ENCODE measurements around the gene ETV7. TPM values are rescaled to one million over a fixed set of nuclear protein-coding genes. Genes with fewer than 3 reads are reported as not detected.
"Not testable (repeated sequence)": the region's sequence is repeated elsewhere in the genome, so short reads cannot be mapped to it uniquely, and the experiment has no call there.

The ETV7 gene
- total and polyA plus RNA-seq, 5 experiments from 2014 or later: 0.60 to 0.70 TPM; not detected in 3

GRCh38 chr6:36343109-36343680 is 44.3 kb downstream of the ETV7 start:
- POLR2A ChIA-PET: no interaction called here
- DNase-seq (no peak), ATAC-seq (no peak)
- H3K36me3 Mint-ChIP-seq: no peaks in the 10 kb centered on the region
- no peaks in the 10 kb centered on the region for H3K9me3 Mint-ChIP-seq
- peaks cover 3 to 6% (median 4%) of the 10 kb centered on the region in 4 donors for H3K4me1 Mint-ChIP-seq
- H3K27me3 Mint-ChIP-seq: peaks cover 6 to 18% (median 11%) of the 10 kb centered on the region in 5 donors
- no peak overlapping the region for H3K4me3 Mint-ChIP-seq
- H3K27ac Mint-ChIP-seq: peak overlapping the region in 1 of 10 donors; percentile 17

- Mint-ChIP-seq H3K4me3 (peak overlapping the region in 9 of 10 donors; percentile 31 to 83 (median 68)), H3K27me3 (peaks cover 6 to 19% (median 11%) of the 10 kb centered on the region in 5 donors), H3K4me1 (peaks cover 7 to 13% (median 12%) of the 10 kb centered on the region in 4 donors), H3K27ac (peak overlapping the region in 1 of 10 donors; percentile 76), H3K36me3 (no peaks in the 10 kb centered on the region), H3K9me3 (no peaks in the 10 kb centered on the region)
- ATAC-seq (peak; percentile 80 to 91), DNase-seq (peak; percentile 41 to 82 (median 67))
- POLR2A ChIA-PET: interaction anchor here (1.2 to 1.5 kb wide), 2 partner anchors 202 to 314 kb away, joined by 3 to 4 read pairs; partner anchors contain the start of gene MAPK14
These were observed 46.6 kb downstream of the ETV7 start for GRCh38 chr6:36340618-36341454.

GRCh38 chr6:36340306-36340617 is 47.2 kb downstream of the ETV7 start:
- Mint-ChIP-seq H3K27me3 (peaks cover 7 to 24% (median 12%) of the 10 kb centered on the region in 5 donors), H3K9me3 (no peaks in the 10 kb centered on the region), H3K4me3 (peak overlapping the region in 3 of 10 donors; percentile 41 to 71 (median 68)), H3K4me1 (peaks cover 7 to 13% (median 12%) of the 10 kb centered on the region in 4 donors), H3K27ac (no peak overlapping the region), H3K36me3 (no peaks in the 10 kb centered on the region)
- ATAC-seq: no peak
- POLR2A ChIA-PET: interaction anchor here (1.2 kb wide), 1 partner anchor 203 kb away, joined by 3 read pairs; no protein-coding TSS in a partner anchor
- DNase-seq: no peak

GRCh38 chr6:36339146-36339545 is 48.3 kb downstream of the ETV7 start:
- H3K27me3 Mint-ChIP-seq: peaks cover 17 to 35% (median 22%) of the 10 kb centered on the region in 5 donors
- H3K36me3 Mint-ChIP-seq: no peaks in the 10 kb centered on the region
- H3K27ac Mint-ChIP-seq: no peak overlapping the region
- POLR2A ChIA-PET: no interaction called here
- ATAC-seq: no peak
- H3K9me3 Mint-ChIP-seq: no peaks in the 10 kb centered on the region
- peaks cover 9 to 13% (median 12%) of the 10 kb centered on the region in 4 donors for H3K4me1 Mint-ChIP-seq
- DNase-seq: no peak
- H3K4me3 Mint-ChIP-seq: no peak overlapping the region

GRCh38 chr6:36338223-36338622 is 49.2 kb downstream of the ETV7 start:
- H3K4me3 Mint-ChIP-seq, POLR2A ChIA-PET, H3K36me3 Mint-ChIP-seq, ATAC-seq, H3K9me3 Mint-ChIP-seq, DNase-seq: not testable (repeated sequence)
- Mint-ChIP-seq H3K27ac (peak overlapping the region in 1 of 10 donors; percentile 63), H3K27me3 (peaks cover 18 to 38% (median 25%) of the 10 kb centered on the region in 5 donors), H3K4me1 (peaks cover 9 to 13% (median 12%) of the 10 kb centered on the region in 4 donors)

GRCh38 chr6:36337814-36338213 is 49.7 kb downstream of the ETV7 start:
- Mint-ChIP-seq H3K9me3 (no peaks in the 10 kb centered on the region), H3K4me1 (peaks cover 9 to 13% (median 12%) of the 10 kb centered on the region in 4 donors), H3K4me3 (no peak overlapping the region), H3K27me3 (peaks cover 19 to 42% (median 28%) of the 10 kb centered on the region in 5 donors), H3K27ac (no peak overlapping the region), H3K36me3 (no peaks in the 10 kb centered on the region)
- ATAC-seq (no peak), DNase-seq (no peak)
- POLR2A ChIA-PET: no interaction called here

GRCh38 chr6:36336779-36337241 is 50.7 kb downstream of the ETV7 start, which contains the start of gene BNIP5:
BNIP5 (minus strand) TSS chr6:36336888; CDS start chr6:36330690, 6,198 bp downstream.
- Mint-ChIP-seq H3K4me1 (peaks cover 9 to 19% (median 12%) of the 10 kb centered on the region in 4 donors), H3K27ac (peak within 1 kb of the TSS in 2 of 10 donors; percentile 56 to 67), H3K9me3 (no peaks in the 10 kb centered on the region), H3K27me3 (peaks cover 17 to 46% (median 32%) of the 10 kb centered on the region in 5 donors), H3K4me3 (peak within 1 kb of the TSS in 1 of 10 donors; percentile 28), H3K36me3 (no peaks in the 10 kb centered on the region)
- DNase-seq (peak in 1 of 10 donors; percentile 13), ATAC-seq (peak; percentile 36 to 72)
- POLR2A ChIA-PET: no interaction called here

GRCh38 chr6:36336208-36336710 is 51.2 kb downstream of the ETV7 start:
- no peak for ATAC-seq
- POLR2A ChIA-PET: no interaction called here
- peaks cover 17 to 46% (median 32%) of the 10 kb centered on the region in 5 donors for H3K27me3 Mint-ChIP-seq
- H3K36me3 Mint-ChIP-seq: no peaks in the 10 kb centered on the region
- DNase-seq: no peak
- H3K4me1 Mint-ChIP-seq: peaks cover 9 to 19% (median 12%) of the 10 kb centered on the region in 4 donors
- H3K4me3 Mint-ChIP-seq: no peak overlapping the region
- no peaks in the 10 kb centered on the region for H3K9me3 Mint-ChIP-seq
- H3K27ac Mint-ChIP-seq: no peak overlapping the region

- no peak for ATAC-seq
- Mint-ChIP-seq H3K36me3 (no peaks in the 10 kb centered on the region), H3K4me1 (peaks cover 6 to 14% (median 8%) of the 10 kb centered on the region in 4 donors), H3K27ac (no peak overlapping the region), H3K4me3 (no peak overlapping the region), H3K27me3 (peaks cover 14 to 42% (median 28%) of the 10 kb centered on the region in 5 donors), H3K9me3 (no peaks in the 10 kb centered on the region)
- POLR2A ChIA-PET: no interaction called here
- no peak for DNase-seq
These were observed 51.8 kb downstream of the ETV7 start for GRCh38 chr6:36335465-36336207.

GRCh38 chr6:36334832-36335459 is 52.5 kb downstream of the ETV7 start:
- H3K27ac Mint-ChIP-seq: peak overlapping the region in 1 of 10 donors; percentile 32
- ATAC-seq (no peak), DNase-seq (no peak)
- H3K36me3 Mint-ChIP-seq: no peaks in the 10 kb centered on the region
- peaks cover 14 to 36% (median 25%) of the 10 kb centered on the region in 5 donors for H3K27me3 Mint-ChIP-seq
- no peak overlapping the region for H3K4me3 Mint-ChIP-seq
- H3K9me3 Mint-ChIP-seq: no peaks in the 10 kb centered on the region
- POLR2A ChIA-PET: no interaction called here
- peaks cover 6 to 13% (median 8%) of the 10 kb centered on the region in 4 donors for H3K4me1 Mint-ChIP-seq

GRCh38 chr6:36333931-36334725 is 53.3 kb downstream of the ETV7 start:
- Mint-ChIP-seq H3K27ac (peak overlapping the region in 1 of 10 donors; percentile 32), H3K36me3 (no peaks in the 10 kb centered on the region), H3K4me1 (peaks cover 6 to 13% (median 8%) of the 10 kb centered on the region in 4 donors), H3K9me3 (no peaks in the 10 kb centered on the region), H3K27me3 (peaks cover 12 to 34% (median 19%) of the 10 kb centered on the region in 5 donors), H3K4me3 (no peak overlapping the region)
- POLR2A ChIA-PET: interaction anchor here (0.6 kb wide), 1 partner anchor 31 kb away, joined by 3 read pairs; no protein-coding TSS in a partner anchor
- no peak for ATAC-seq
- DNase-seq: no peak

Measured in naive thymus-derived CD8-positive, alpha-beta T cell (primary cell).